Measurements from ENCODE around the gene TAT. TPM values are rescaled to one million over a fixed set of nuclear protein-coding genes. Genes with fewer than 3 reads are reported as not detected.

The TAT gene
- total RNA-seq, 1 donor from 2014 or later = not detected

DNA sequence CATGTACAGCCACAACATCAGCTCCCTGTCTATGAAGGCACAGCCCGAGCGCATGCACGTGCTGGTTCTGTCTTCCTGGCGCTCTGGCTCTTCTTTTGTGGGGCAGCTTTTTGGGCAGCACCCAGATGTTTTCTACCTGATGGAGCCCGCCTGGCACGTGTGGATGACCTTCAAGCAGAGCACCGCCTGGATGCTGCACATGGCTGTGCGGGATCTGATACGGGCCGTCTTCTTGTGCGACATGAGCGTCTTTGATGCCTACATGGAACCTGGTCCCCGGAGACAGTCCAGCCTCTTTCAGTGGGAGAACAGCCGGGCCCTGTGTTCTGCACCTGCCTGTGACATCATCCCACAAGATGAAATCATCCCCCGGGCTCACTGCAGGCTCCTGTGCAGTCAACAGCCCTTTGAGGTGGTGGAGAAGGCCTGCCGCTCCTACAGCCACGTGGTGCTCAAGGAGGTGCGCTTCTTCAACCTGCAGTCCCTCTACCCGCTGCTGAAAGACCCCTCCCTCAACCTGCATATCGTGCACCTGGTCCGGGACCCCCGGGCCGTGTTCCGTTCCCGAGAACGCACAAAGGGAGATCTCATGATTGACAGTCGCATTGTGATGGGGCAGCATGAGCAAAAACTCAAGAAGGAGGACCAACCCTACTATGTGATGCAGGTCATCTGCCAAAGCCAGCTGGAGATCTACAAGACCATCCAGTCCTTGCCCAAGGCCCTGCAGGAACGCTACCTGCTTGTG lies 40.0 kb downstream of the TAT start:
- ATAC-seq = peak in 1 of 2 donors; percentile 20

DNA sequence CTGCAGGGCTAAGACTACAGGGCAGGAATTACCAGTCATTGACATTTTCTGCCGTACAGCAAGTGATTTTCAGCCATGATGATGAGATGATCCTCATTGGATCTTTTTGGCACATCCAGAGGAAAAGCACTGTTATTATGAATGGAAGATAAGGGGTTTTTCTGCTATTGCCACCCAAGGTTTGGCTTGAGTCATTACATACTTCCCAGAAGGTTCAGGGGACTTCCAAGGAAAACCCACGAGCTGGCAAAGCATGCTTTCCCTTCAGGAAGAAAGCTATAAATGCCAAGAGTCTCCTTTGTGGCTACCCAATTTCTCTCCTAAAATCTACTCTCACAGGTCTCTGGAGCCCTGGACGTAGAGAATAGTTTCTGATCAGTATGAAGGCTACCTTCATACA lies 44.5 kb downstream of the TAT start:
- DNase-seq (no peak), ATAC-seq (no peak)
- H3K4me3 ChIP-seq = no peak overlapping the region
- TF ChIP-seq, protein P1, sequence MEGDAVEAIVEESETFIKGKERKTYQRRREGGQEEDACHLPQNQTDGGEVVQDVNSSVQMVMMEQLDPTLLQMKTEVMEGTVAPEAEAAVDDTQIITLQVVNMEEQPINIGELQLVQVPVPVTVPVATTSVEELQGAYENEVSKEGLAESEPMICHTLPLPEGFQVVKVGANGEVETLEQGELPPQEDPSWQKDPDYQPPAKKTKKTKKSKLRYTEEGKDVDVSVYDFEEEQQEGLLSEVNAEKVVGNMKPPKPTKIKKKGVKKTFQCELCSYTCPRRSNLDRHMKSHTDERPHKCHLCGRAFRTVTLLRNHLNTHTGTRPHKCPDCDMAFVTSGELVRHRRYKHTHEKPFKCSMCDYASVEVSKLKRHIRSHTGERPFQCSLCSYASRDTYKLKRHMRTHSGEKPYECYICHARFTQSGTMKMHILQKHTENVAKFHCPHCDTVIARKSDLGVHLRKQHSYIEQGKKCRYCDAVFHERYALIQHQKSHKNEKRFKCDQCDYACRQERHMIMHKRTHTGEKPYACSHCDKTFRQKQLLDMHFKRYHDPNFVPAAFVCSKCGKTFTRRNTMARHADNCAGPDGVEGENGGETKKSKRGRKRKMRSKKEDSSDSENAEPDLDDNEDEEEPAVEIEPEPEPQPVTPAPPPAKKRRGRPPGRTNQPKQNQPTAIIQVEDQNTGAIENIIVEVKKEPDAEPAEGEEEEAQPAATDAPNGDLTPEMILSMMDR (IDR thresholded peaks at IDR 0.05) = no peak
- no peaks in the 10 kb centered on the region for H3K27me3 ChIP-seq (ENCODE audit: low read depth)
- no peaks in the 10 kb centered on the region for H3K36me3 ChIP-seq
- intact Hi-C loops (cut with DNase I) = no loop called here
- H3K27ac ChIP-seq = no peak overlapping the region
- no peaks in the 10 kb centered on the region for H3K9me3 ChIP-seq
- H3K4me1 ChIP-seq = no peaks in the 10 kb centered on the region

More for the DNA sequence above, 40.0 kb downstream of the TAT start:
- H3K4me3 ChIP-seq = no peak overlapping the region
- no peaks in the 10 kb centered on the region for H3K27me3 ChIP-seq (ENCODE audit: low read depth)
- H3K4me1 ChIP-seq = no peaks in the 10 kb centered on the region
- no peaks in the 10 kb centered on the region for H3K9me3 ChIP-seq
- intact Hi-C loops (cut with DNase I) = no loop called here
- TF ChIP-seq, protein P1 (IDR thresholded peaks at IDR 0.05) = no peak
- no peaks in the 10 kb centered on the region for H3K36me3 ChIP-seq
- no peak for DNase-seq
- no peak overlapping the region for H3K27ac ChIP-seq

DNA sequence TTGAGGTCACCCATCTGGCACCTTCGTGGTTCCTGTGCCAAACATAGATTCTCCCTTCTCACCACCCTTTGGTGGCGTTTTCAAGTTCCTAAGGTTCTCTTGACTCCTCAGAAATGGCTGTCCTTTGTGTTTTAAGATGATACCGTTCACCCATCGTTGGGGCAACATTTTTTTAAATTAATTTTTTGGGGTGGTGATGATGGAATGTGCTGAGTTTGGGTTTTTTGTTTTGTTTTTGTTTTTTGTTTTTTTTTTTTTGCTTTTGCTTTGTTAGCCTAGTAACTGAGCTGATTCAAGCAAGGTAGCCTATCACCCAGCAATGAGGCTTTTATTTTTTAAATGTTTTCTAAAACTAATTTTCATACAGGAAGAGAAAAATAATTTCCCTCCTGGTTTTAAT lies 48.0 kb downstream of the TAT start:
- no peaks in the 10 kb centered on the region for H3K27me3 ChIP-seq (ENCODE audit: low read depth)
- no peak overlapping the region for H3K27ac ChIP-seq
- H3K9me3 ChIP-seq = no peaks in the 10 kb centered on the region
- TF ChIP-seq, protein P1 (IDR thresholded peaks at IDR 0.05) = no peak
- no peaks in the 10 kb centered on the region for H3K36me3 ChIP-seq
- DNase-seq (no peak), ATAC-seq (no peak)
- no peak overlapping the region for H3K4me3 ChIP-seq
- intact Hi-C loops (cut with DNase I) = no loop called here
- H3K4me1 ChIP-seq = no peaks in the 10 kb centered on the region

DNA sequence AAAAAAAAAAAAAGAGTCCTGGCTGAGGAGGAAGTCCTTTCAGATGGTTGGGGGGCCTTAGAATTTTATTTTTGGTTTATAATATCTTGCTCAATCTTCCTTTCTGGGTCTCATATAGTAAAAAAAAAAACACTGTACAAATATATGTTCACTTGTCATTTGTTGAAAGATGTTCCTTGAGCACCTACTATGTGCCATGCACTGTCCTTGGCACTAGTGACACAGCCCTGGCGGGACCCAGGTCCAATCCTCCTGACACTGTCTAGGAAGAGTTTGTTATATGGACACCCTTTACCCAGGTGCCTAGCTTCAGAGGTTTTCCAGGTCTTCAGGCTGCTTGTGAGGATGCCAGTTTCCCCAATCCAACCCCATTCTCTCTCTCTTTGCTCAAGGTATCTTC lies 48.6 kb downstream of the TAT start:
- H3K4me3 ChIP-seq = no peak overlapping the region
- no peaks in the 10 kb centered on the region for H3K36me3 ChIP-seq
- no peaks in the 10 kb centered on the region for H3K9me3 ChIP-seq
- intact Hi-C loops (cut with DNase I) = no loop called here
- TF ChIP-seq, protein P1 (IDR thresholded peaks at IDR 0.05) = no peak
- no peaks in the 10 kb centered on the region for H3K4me1 ChIP-seq
- no peak for ATAC-seq
- no peak overlapping the region for H3K27ac ChIP-seq
- no peaks in the 10 kb centered on the region for H3K27me3 ChIP-seq (ENCODE audit: low read depth)
- no peak for DNase-seq

DNA sequence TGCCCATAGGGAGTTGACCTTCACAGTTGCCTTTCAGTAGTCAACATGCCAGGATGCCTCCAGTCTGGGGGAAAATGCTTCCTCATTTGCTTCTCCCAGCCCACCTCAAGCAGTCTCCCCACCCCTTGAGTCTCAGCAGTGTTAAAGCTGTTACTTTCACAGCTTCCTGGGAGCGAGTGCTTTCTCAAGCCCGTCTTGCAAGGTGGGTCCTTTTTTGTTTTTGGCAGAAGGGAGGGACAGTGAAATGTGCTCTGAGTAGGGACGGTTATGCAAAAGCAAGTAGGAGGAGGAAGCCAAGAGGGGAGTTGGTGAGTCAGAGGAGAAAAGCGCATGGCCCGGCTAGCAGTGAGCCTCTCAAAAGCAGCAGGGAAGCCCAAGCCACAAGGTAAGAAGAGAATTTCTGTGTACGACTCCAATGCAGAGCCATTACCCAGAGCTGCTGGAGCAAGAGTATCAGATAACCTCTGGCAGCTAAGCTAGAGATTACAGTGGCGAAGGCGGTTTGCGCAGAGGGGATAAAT lies 50.7 kb downstream of the TAT start, which contains the start of gene CHST4:
CHST4 (plus strand) TSS at position 316 of the 521 bp plus-strand sequence. CDS start 10,252 bp downstream, outside the sequence.
- ATAC-seq (peak; percentile 57 to 73), DNase-seq (no peak)
- H3K9me3 ChIP-seq = no peaks in the 10 kb centered on the region
- no peak within 1 kb of the TSS for H3K4me3 ChIP-seq
- H3K36me3 ChIP-seq = no peaks in the 10 kb centered on the region
- no peaks in the 10 kb centered on the region for H3K27me3 ChIP-seq (ENCODE audit: low read depth)
- intact Hi-C loops (cut with DNase I) = no loop called here
- H3K4me1 ChIP-seq = no peaks in the 10 kb centered on the region
- H3K27ac ChIP-seq = no peak within 1 kb of the TSS
- TF ChIP-seq, protein P1 (IDR thresholded peaks at IDR 0.05) = no peak

Measured in lower lobe of right lung (tissue), 2 donors.